Hepatocyte (in vitro differentiated cells): ENCODE measurements around the gene PTPN6. TPM values are rescaled to one million over a fixed set of nuclear protein-coding genes. Genes with fewer than 3 reads are reported as not detected.

Experiments used
- DNase-seq: peaks from one replicate; pipeline ENCODE4 v3.0.0-alpha.2; 2016; ENCODE audit warnings: low spot score
- H2AFZ ChIP-seq: fragments of 200-600 bp; sonication (generic); 2 replicates; pipeline ENCODE4 v1.6.0; 2016; ENCODE audit warnings: antibody characterized with exemption, mild to moderate bottlenecking
- H3K27ac ChIP-seq: fragments of 200-600 bp; sonication (generic); 2 replicates; pipeline ENCODE4 v1.5.1; 2016; ENCODE audit warnings: mild to moderate bottlenecking
- H3K27me3 ChIP-seq: fragments of 200-600 bp; sonication (generic); 2 replicates; pipeline ENCODE4 v1.6.1; 2016
- H3K36me3 ChIP-seq: fragments of 200-600 bp; sonication (generic); replicated peaks from 2 replicates; pipeline ENCODE4 v1.5.1; 2016; ENCODE audit warnings: low read depth; ENCODE audit not compliant: insufficient read depth
- H3K4me1 ChIP-seq: fragments of 200-600 bp; sonication (generic); 2 replicates; pipeline ENCODE4 v1.5.1; 2016; ENCODE audit warnings: mild to moderate bottlenecking, moderate library complexity; ENCODE audit not compliant: insufficient read depth
- H3K4me2 ChIP-seq: fragments of 200-600 bp; sonication (generic); 2 replicates; pipeline ENCODE4 v1.6.0; 2016
- H3K4me3 ChIP-seq: fragments of 200-600 bp; sonication (generic); 2 replicates; pipeline ENCODE4 v1.5.1; 2016; ENCODE audit warnings: mild to moderate bottlenecking
- H3K79me2 ChIP-seq: fragments of 200-600 bp; sonication (generic); 2 replicates; pipeline ENCODE4 v1.6.0; 2017; ENCODE audit warnings: mild to moderate bottlenecking
- H3K9me2 ChIP-seq: fragments of 200-600 bp; sonication (generic); replicated peaks from 2 replicates; pipeline ENCODE4 v1.6.0; 2017; ENCODE audit warnings: mild to moderate bottlenecking; ENCODE audit not compliant: insufficient read depth
- H3K9me3 ChIP-seq: fragments of 200-600 bp; sonication (generic); 2 replicates; pipeline ENCODE4 v1.5.1; 2016; ENCODE audit warnings: low read depth, mild to moderate bottlenecking
- H4K20me1 ChIP-seq: fragments of 200-600 bp; sonication (generic); 2 replicates; pipeline ENCODE4 v1.6.0; 2016; ENCODE audit warnings: mild to moderate bottlenecking; ENCODE audit not compliant: insufficient read depth, poor library complexity, severe bottlenecking
- CTCF ChIP-seq: fragments of 200-600 bp; sonication (generic); IDR thresholded peaks from 2 replicates; pipeline ENCODE4 v1.5.1; 2016; ENCODE audit warnings: antibody characterized with exemption, mild to moderate bottlenecking; ENCODE audit not compliant: poor library complexity
- EZH2 ChIP-seq: fragments of 200-600 bp; sonication (generic); IDR thresholded peaks from 2 replicates; pipeline ENCODE4 v1.6.1; 2016; ENCODE audit warnings: antibody characterized with exemption, mild to moderate bottlenecking, borderline replicate concordance
- EZH2phosphoT487 ChIP-seq: fragments of 200-600 bp; sonication (generic); IDR thresholded peaks from one replicate; pipeline ENCODE4 v1.6.1; 2018; ENCODE audit warnings: antibody characterized with exemption, mild to moderate bottlenecking, low read depth, moderate library complexity; ENCODE audit not compliant: unreplicated experiment, severe bottlenecking
- WGBS: methylation state at CpG from one replicate; pipeline ENCODE4 v1.1.6; 2016; ENCODE audit warnings: low lambda C conversion rate; ENCODE audit errors: missing lambda C conversion rate; 5-methylcytosine and 5-hydroxymethylcytosine counted together
- polyA plus RNA-seq: library from polyadenylated mRNA; unstranded; fragments of >200 nt; fragmentation: Nextera tagmentation; extraction: Ambion mirVana; gene quantifications from 2 replicates; pipeline ENCODE4 v1.2.1, GENCODE V29; 2016
- total RNA-seq: library from RNA; depleted of rRNA; stranded (reverse); fragments of >200 nt; gene quantifications from 2 replicates; pipeline ENCODE4 v1.2.3, GENCODE V29; 2014

The PTPN6 gene
- total and polyA plus RNA-seq, 2 experiments from 2014 or later = 14.5 to 20.8 TPM

GRCh38 chr12:6968426-6968825 lies 17.3 kb downstream of the PTPN6 start:
- no peaks in the 10 kb centered on the region for H3K27me3 ChIP-seq
- no peak overlapping the region for H3K4me3 ChIP-seq
- H3K9me3 ChIP-seq = no peaks in the 10 kb centered on the region
- peaks cover 6% of the 10 kb centered on the region for H4K20me1 ChIP-seq
- H3K36me3 ChIP-seq = no peaks in the 10 kb centered on the region
- H3K27ac ChIP-seq = peak overlapping the region; percentile 82
- H2AFZ ChIP-seq = no peak overlapping the region
- H3K4me2 ChIP-seq = peak overlapping the region; percentile 98
- no peaks in the 10 kb centered on the region for H3K9me2 ChIP-seq
- no peak for TF ChIP-seq CTCF
- no peak for TF ChIP-seq EZH2phosphoT487
- TF ChIP-seq EZH2 = no peak
- H3K4me1 ChIP-seq = peaks cover 28% of the 10 kb centered on the region
- H3K79me2 ChIP-seq = peaks cover 83% of the 10 kb centered on the region
- DNase-seq = no peak
- WGBS = 92% methylated on average over 9 of the region's 9 CpGs

GRCh38 chr12:6970096-6970527 lies 19.0 kb downstream of the PTPN6 start:
- Histone ChIP-seq H4K20me1 (peaks cover 6% of the 10 kb centered on the region), H3K27me3 (no peaks in the 10 kb centered on the region), H3K9me3 (no peaks in the 10 kb centered on the region), H3K27ac (peak overlapping the region; percentile 82), H3K9me2 (no peaks in the 10 kb centered on the region), H2AFZ (peak overlapping the region; percentile 10), H3K4me3 (peak overlapping the region; percentile 51), H3K4me1 (peaks cover 28% of the 10 kb centered on the region), H3K36me3 (no peaks in the 10 kb centered on the region), H3K4me2 (peak overlapping the region; percentile 98), H3K79me2 (peaks cover 72% of the 10 kb centered on the region)
- TF ChIP-seq EZH2phosphoT487 (no peak), CTCF (no peak), EZH2 (no peak)
- no peak for DNase-seq
- 3% methylated on average over 18 of the region's 31 CpGs for WGBS

GRCh38 chr12:6974180-6974579 lies 23.0 kb downstream of the PTPN6 start:
- no peaks in the 10 kb centered on the region for H4K20me1 ChIP-seq
- H3K4me2 ChIP-seq = no peak overlapping the region
- no peaks in the 10 kb centered on the region for H3K36me3 ChIP-seq
- H3K79me2 ChIP-seq = peaks cover 40% of the 10 kb centered on the region
- no peaks in the 10 kb centered on the region for H3K27me3 ChIP-seq
- H3K4me3 ChIP-seq = no peak overlapping the region
- H3K4me1 ChIP-seq = peaks cover 13% of the 10 kb centered on the region
- no peak for DNase-seq
- TF ChIP-seq EZH2 = no peak
- TF ChIP-seq CTCF = no peak
- TF ChIP-seq EZH2phosphoT487 = no peak
- H3K9me3 ChIP-seq = no peaks in the 10 kb centered on the region
- no peak overlapping the region for H3K27ac ChIP-seq
- H2AFZ ChIP-seq = no peak overlapping the region
- WGBS = over 99% methylated on average over 6 of the region's 6 CpGs
- H3K9me2 ChIP-seq = no peaks in the 10 kb centered on the region
